ENCODE data around the gene HSD17B2.

DNA sequence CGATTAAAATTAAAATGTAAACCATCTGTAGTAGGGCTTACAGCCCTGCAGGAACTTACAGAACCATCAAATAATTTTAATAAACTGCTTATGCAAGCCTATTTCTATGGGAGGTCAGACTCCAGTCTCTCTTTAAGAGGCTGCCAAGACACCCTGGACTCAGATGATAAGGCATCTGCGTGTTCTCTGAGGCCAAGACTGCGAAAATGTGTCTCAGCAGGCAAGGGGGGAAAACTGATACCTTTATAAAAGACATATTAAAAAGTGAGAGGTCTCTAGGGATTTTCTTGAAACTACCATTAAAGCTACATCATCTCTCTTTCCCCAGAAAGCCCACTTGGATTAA lies 102.7 kb downstream of the HSD17B2 start:
- TF ChIP-seq, protein P1, sequence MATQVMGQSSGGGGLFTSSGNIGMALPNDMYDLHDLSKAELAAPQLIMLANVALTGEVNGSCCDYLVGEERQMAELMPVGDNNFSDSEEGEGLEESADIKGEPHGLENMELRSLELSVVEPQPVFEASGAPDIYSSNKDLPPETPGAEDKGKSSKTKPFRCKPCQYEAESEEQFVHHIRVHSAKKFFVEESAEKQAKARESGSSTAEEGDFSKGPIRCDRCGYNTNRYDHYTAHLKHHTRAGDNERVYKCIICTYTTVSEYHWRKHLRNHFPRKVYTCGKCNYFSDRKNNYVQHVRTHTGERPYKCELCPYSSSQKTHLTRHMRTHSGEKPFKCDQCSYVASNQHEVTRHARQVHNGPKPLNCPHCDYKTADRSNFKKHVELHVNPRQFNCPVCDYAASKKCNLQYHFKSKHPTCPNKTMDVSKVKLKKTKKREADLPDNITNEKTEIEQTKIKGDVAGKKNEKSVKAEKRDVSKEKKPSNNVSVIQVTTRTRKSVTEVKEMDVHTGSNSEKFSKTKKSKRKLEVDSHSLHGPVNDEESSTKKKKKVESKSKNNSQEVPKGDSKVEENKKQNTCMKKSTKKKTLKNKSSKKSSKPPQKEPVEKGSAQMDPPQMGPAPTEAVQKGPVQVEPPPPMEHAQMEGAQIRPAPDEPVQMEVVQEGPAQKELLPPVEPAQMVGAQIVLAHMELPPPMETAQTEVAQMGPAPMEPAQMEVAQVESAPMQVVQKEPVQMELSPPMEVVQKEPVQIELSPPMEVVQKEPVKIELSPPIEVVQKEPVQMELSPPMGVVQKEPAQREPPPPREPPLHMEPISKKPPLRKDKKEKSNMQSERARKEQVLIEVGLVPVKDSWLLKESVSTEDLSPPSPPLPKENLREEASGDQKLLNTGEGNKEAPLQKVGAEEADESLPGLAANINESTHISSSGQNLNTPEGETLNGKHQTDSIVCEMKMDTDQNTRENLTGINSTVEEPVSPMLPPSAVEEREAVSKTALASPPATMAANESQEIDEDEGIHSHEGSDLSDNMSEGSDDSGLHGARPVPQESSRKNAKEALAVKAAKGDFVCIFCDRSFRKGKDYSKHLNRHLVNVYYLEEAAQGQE (IDR thresholded peaks at IDR 0.05; ENCODE audit: insufficient read depth in 1 of 2, low read depth in 2 of 2, low read length in 2 of 2) = no peak
- no peak for TF ChIP-seq POLR2AphosphoS5 (IDR thresholded peaks at IDR 0.05; ENCODE audit: low read depth, low read length)
- no peak for TF ChIP-seq TAF1 (IDR thresholded peaks at IDR 0.05; ENCODE audit: borderline replicate concordance, insufficient read depth, low read length)
- TF ChIP-seq SIN3A (IDR thresholded peaks at IDR 0.05; ENCODE audit: borderline replicate concordance, insufficient read depth, low read length) = no peak
- TF ChIP-seq FOXP2 (optimal IDR thresholded peaks at IDR 0.05; ENCODE audit: borderline replicate concordance, extremely low read depth, extremely low read length, insufficient read depth) = no peak
